Measurements from ENCODE around the gene KIF3B.
"Not testable (repeated sequence)": the region's sequence is repeated elsewhere in the genome, so short reads cannot be mapped to it uniquely, and the experiment has no call there.

The KIF3B gene

DNA sequence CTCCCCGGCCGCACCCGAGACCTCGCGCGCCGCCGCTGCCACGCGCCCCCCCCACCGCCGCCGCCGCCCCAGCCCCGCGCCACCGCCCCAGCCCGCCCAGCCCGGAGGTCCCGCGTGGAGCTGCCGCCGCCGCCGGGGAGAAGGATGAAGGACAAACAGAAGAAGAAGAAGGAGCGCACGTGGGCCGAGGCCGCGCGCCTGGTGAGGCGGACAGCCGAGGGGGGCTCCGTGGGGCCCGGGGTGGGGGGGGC is 81.1 kb downstream of the KIF3B start:
- H3K4me3 ChIP-seq (ENCODE audit: low read length), result peak overlapping the region; percentile 90
- TF ChIP-seq ZNF274 (IDR thresholded peaks at IDR 0.05; ENCODE audit: low read depth, low read length), result no peak

DNA sequence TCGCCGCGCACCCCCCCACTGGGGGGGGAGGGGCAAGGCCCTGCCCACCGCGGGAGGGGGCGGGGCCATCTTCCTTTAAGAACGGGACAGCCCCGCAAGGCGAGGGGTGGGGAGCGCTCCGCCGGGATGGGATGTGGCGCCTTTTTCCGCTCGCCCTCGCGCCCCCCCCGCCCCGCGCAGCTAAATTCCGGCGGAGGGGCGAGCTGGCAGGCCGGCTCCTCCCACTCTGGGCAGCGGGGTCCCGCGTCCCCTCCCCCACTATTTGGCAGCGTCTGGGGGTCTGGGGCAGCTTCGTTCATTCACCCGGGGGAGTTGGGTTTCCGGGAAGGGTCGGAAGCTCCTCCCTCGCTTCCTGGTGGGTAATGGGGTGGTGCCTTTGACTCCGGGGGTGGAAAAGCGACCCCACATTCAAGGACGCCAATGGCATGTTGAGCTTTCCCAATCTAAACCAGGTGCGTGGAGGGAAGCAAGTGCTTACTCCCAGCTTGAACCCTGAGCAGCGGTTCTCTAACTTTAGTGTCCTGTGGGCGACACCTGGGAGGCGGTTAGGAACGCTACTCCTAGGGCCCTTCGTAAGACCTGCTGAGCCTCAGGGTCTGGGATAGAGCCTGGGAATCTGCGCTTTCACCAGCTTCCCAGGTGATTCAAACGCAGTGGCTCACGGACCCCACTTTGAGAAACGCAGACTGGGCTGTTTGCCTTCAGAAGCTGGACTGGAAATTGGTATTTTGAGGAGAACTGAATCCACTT is 81.6 kb downstream of the KIF3B start:
- H3K4me3 ChIP-seq (ENCODE audit: low read length), result peak overlapping the region; percentile 90
- TF ChIP-seq ZNF274 (IDR thresholded peaks at IDR 0.05; ENCODE audit: low read depth, low read length), result no peak

DNA sequence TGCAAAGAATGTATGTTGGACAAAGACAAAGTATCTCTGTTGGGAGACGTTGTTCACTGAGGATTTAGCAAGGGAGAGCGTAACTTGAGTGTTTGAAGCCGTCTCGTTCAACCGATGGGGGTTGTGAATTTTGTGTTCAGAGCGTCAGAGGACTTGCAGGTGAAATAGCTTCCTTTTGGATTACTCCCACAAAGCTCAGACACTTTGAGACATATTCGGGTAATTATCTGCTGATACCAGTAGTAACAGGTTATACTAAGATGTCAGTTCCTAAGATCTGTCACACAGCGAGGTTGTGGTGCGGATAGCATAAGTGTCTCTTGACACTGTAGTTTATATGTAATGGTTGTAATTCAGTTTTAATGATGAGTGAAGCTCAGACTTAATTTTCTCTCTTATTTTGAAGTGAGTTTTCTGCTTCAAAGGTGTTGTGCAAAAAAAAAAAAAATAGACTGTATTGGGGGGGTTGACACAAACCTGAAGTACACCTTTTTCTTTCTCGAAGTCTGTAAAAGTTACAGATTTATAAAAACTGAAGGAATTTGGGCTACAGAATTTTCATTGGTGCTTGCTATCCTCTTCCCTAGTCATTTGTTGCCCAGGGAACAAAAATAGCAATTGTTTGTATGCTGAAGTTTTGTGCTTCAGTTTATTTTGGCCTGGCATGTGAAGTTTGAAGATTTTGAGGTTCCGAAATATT is 82.3 kb downstream of the KIF3B start:
- no peak for TF ChIP-seq ZNF274 (IDR thresholded peaks at IDR 0.05; ENCODE audit: low read depth, low read length)
- H3K4me3 ChIP-seq (ENCODE audit: low read length), result peak overlapping the region; percentile 90

DNA sequence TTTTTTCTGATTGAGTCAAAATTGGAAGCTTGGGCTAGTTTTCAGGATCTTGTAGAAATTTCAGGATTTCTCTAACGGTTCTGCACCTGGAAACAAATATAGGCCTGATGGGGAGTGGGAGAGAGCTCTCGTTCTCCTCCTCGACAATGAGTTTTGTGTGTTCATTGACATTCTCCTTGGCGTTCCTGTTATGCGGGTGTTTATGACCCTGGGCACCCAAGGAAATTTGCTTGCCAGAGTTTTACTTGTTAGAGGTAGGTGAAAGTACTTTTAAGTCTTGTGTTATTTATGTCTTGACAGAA is 82.8 kb downstream of the KIF3B start:
- peak overlapping the region; percentile 90 for H3K4me3 ChIP-seq (ENCODE audit: low read length)

DNA sequence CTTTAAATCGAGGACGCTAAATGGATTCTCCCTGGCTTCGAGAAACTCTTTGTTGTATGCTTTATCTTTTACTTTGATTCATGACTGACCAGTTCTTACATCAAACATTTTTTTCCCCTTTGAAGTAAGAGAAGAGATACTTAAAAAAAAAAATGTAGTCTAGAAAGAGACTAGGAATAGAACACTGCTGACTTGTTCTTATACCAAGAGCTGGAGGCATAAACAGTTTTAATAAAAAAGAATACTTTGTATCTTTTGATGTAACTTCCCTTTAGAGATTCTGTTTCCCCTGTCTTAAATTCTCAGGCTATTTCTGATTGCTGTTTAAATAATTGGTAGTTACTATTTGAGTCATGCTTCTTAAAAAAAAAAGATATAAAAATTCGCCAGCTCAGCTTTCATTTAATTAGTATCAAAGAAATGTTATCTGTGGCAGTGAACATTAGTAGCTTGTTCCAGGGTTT is 85.5 kb downstream of the KIF3B start:
- TF ChIP-seq ZNF274 (IDR thresholded peaks at IDR 0.05; ENCODE audit: low read depth, low read length), result no peak

More for the DNA sequence above, 82.8 kb downstream of the KIF3B start:
- TF ChIP-seq ZNF274 (IDR thresholded peaks at IDR 0.05; ENCODE audit: low read depth, low read length), result no peak

DNA sequence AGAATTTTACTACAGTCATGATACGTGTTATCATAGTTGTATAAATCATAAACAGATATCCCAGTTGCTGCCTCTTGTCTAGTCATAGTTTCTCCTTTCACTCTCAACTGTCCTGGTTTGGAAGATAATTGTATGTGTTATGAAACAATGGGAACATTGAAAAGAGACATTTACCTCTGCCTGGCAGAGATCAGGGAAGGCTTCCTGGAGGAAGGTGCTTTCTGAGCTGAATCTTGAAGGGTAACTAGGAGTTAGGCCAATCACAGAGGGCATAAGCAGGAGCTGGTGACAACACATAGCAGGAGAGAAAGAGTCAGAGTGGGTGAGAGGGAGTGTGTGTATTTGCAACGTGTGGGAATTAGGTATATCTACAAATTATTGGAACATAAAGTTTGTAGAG is 86.0 kb downstream of the KIF3B start:
- no peak for TF ChIP-seq ZNF274 (IDR thresholded peaks at IDR 0.05; ENCODE audit: low read depth, low read length)
- H3K4me3 ChIP-seq (ENCODE audit: low read length), result no peak overlapping the region

More for the DNA sequence above, 85.5 kb downstream of the KIF3B start:
- H3K4me3 ChIP-seq (ENCODE audit: low read length), result no peak overlapping the region; the same call in 1 of the 2 replicates

DNA sequence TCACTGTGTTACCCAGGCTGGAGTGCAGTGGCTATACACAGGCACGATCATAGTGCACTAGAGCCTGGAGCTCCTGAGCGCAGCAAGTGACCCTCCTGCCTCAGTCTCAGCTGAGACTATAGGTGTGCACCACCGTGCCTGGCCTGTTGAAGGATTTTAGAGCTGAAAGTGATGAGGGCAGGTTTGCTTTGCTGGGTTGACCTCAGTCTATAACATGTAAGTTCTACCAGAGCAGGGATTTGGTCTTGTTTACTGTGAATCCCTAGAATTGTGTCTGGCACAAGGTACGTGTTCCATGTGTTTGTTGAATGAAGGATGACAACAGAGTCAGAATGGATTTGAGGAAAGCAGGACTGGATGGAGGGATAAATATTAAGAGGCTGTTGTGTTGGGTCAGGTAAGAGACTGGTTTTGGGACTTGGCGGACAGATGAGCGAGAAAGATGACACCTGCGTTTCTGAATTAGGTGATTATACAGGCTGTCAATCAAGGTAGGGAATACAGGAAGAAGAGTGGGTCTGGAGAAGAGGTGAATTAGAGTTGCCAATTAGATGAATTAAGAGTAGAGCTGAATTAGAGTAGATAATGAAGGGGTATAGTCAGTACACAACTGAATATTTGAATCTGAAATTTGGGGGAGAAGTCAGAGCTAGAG is 87.2 kb downstream of the KIF3B start:
- no peak for TF ChIP-seq ZNF274 (IDR thresholded peaks at IDR 0.05; ENCODE audit: low read depth, low read length)
- H3K4me3 ChIP-seq (ENCODE audit: low read length), result no peak overlapping the region

DNA sequence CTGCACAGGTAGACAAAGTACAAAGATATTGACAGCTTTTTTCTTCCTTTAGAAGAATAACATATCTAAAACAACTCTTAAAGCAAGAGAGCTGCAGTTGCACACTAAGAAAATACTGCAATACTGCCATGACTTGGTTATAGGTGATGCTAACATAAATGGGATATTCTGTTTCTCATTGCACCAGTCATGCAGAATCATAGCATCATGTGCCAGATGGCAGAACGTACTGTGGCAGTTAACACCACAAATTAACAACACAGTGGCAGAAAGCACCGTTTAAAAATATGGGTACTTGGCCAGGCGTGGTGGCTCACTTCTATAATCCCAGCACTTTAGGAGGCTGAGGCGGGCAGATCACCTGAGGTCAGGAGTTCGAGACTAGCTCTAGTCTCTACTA is 88.1 kb downstream of the KIF3B start:
- no peak for TF ChIP-seq ZNF274 (IDR thresholded peaks at IDR 0.05; ENCODE audit: low read depth, low read length)
- H3K4me3 ChIP-seq (ENCODE audit: low read length), result no peak overlapping the region

DNA sequence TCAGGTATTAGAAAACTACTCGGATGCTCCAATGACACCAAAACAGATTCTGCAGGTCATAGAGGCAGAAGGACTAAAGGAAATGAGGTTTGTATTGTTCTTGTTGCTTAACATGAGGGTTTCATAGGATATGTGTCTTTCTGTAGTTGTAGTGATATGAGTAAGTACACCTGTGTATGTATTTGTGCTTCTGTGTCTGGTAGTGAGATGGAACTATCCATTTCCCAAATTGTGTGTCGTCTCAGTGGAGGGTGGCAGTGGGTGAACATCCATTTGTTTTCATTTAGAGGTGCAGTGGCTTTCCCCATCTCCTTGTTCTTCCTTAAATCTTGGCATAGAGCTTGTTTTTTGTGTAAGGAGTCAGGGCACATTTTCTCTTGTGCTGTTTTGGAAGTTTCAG is 88.9 kb downstream of the KIF3B start:
- H3K4me3 ChIP-seq (ENCODE audit: low read length), result no peak overlapping the region
- no peak for TF ChIP-seq ZNF274 (IDR thresholded peaks at IDR 0.05; ENCODE audit: low read depth, low read length)

DNA sequence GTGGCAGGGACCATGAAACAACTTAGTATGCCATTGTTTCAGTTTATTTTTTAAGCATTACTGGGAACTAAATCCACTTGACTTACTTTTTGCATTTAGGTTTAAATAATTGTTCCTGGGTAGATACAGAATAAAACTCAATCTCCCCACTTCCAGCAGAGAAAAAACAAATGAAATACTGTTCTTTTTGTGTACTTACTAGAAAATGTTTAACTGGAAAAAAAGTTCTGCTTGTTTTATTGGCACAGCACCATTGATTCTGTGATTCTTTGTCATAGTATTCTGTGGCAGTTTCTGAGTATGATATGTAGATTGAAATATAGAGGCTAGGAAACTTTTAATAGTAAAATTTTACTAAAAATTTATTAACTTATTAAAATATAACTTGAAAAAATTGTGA is 90.9 kb downstream of the KIF3B start:
- no peak overlapping the region for H3K4me3 ChIP-seq (ENCODE audit: low read length)
- no peak for TF ChIP-seq ZNF274 (IDR thresholded peaks at IDR 0.05; ENCODE audit: low read depth, low read length)

DNA sequence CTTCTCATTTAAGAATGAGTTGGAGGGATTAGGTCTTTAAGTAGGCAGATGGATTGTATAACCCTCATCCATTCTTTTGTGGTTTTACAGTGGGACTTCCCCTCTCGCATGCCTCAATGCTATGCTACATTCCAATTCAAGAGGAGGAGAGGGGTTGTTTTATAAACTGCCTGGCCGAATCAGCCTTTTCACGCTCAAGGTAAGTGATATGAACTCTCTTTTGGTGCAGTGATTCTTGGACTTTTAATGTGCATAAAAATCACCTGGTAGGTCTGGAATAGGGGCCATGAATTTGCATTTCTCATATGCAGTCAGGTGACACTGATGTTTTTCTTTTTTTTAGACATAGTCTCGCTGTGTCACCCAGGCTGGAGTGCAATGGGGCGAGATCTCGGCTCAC is 91.5 kb downstream of the KIF3B start:
- TF ChIP-seq ZNF274 (IDR thresholded peaks at IDR 0.05; ENCODE audit: low read depth, low read length), result no peak
- H3K4me3 ChIP-seq (ENCODE audit: low read length), result no peak overlapping the region; the same call in 1 of the 2 replicates

DNA sequence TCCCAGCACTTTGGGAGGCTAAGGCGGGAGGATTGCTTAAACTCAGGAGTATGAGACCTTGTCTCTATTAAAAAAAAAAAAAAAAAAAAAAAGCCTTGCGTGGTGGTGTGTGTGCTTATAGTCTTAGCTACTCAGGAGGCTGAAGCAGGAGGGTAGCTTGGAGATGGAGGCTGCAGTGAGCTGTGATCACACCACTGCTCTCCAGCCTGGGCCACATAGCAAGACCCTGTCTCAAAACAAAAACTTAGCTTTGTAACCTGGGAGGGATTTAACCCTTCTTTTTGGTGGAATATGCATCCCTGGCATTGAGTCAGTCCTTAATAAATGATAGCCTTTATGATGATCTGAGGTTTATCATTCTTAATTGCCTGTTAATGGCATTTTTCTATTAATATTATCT is 93.4 kb downstream of the KIF3B start:
- H3K4me3 ChIP-seq (ENCODE audit: low read length), result no peak overlapping the region
- no peak for TF ChIP-seq ZNF274 (IDR thresholded peaks at IDR 0.05; ENCODE audit: low read depth, low read length)

DNA sequence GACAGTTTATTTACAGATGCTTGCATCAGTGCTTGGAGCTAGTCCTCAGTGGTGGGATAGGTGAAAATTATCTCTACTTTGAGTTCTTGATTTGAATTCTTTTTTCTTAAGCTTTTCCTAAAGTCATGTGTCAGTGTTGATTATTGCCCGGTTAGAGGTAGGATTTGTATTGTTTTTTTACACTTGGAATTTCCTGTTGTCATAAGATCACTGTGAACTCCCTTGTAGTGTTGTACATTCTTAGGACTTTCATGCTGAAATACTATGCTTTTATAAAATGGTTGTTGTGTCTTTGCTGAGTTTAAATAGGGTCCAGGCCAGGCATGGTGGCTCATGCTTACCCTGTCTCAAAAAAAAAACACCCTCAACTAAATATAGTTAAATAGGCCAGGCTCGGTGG is 101.0 kb downstream of the KIF3B start:
- H3K4me3 ChIP-seq (ENCODE audit: low read length), result no peak overlapping the region
- no peak for TF ChIP-seq ZNF274 (IDR thresholded peaks at IDR 0.05; ENCODE audit: low read depth, low read length)

DNA sequence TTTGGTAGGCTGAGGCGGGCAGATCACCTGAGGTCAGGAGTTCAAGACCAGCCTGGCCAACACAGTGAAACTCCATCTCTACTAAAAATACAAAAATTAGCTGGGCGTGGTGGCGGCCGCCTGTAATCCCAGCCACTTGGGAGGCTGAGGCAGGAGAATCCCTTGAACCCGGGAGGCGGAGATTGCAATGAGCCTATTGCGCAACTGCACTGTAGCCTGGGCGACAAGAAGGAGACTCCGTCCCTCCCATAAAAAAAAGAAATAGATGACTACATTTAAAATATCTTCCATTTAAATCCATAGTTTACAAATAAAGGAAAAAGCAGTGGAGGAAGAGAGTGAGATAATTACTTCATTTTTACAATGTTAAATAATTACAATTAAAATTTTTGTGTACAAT is 102.6 kb downstream of the KIF3B start:
- H3K4me3 ChIP-seq (ENCODE audit: low read length), result not testable (repeated sequence)

DNA sequence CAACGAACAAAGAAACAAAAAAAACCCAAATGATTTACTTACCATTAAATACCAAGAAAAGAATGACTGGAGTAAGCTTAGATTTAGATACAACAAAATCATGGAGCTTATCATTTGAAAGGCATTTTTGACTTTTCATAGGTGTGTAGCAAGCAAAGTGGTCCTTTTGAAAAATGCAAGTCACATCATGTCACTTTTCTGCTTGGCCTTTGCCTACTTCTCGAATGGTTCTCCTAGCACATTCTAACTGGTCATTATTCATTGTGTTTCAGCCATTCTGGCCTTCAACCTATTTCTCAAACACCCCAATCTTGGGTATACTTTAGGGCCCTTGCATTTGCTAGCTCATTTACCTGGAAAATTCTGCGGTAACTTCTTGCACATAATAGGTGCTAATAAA is 103.3 kb downstream of the KIF3B start:
- no peak for TF ChIP-seq ZNF274 (IDR thresholded peaks at IDR 0.05; ENCODE audit: low read depth, low read length)
- H3K4me3 ChIP-seq (ENCODE audit: low read length), result no peak overlapping the region
